Activated CD4-positive, CD25-positive, alpha-beta regulatory T cell treated with anti-CD3 and anti-CD28 coated beads, Interleukin-2, amount 50 U/mL, for 24 hours (primary cell): Measurements from ENCODE around the gene GDNF.

Source experiments
- ATAC-seq, 2 donors: fragments of 150-1000 bp; cut with Tn5 transposase; one replicate each; pipeline ENCODE4 v1.10.0; 2021; ENCODE audit warnings: mild to moderate bottlenecking in 1 of 2, moderate library complexity in 1 of 2

Gene GDNF

DNA sequence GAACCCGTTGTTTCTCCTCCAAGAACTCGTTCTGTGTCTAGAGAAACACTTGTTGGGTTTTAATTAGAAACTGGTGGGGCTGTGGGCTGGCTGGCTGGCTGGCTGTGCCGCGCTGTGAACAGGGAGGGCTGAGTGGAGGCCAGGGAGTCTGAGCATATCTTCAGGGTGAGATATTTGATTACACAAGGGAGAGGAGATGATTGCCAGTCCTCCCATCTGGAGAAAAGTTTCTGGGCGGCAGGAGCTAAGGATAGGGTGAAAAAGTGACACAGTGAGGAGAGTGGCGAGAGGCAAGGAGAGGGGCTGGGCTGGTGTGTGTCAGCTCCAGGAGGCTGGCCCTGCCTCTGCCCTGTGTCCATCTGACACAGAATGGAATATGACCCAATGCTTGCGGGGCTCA lies 63.0 kb downstream of the GDNF start:
- ATAC-seq: peak in 1 of 2 donors; percentile 9

DNA sequence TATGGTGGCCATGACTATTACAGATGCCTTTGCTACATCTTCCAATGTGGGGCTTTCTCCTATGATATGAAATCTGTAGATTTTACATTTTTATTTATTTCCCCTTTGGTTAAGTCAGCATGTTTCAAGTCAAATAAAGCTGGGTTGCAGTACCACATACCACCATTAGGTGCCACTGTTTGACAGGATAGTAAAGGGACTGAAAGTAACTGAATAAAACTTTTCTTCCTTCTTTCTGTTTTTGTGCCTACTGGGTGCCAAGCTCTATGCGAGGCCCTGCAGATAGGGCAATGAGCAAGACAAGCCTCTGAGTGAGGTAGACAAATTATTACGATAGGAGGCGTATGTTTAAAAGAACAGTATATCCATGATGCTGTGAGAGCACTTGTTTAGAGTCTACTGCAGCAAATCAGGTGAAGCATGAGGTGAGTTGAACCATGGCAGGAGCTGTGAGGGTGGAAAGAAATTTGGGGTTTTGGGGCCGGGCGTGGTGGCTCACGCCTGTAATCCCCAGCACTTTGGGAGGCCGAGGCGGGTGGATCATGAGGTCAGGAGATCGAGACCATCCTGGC lies 64.8 kb downstream of the GDNF start:
- no peak for ATAC-seq

DNA sequence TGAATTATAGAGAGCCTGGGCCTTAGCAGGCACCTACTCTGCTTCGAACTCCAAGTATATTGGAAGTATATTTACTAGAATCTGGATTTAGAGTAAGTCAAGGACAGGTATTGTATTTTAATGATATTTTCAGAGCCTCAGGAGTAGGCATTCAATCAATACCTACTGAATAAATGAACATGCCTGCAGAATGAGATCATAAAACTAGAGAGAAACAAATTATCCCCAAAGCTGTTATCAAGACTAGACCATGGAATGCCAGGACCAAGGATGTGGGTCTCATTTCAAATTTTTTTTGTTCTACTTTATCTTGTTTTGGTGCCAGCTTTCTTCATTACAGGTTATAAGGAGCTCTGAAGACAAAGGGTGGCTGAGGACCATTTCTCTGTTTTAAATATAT lies 66.0 kb downstream of the GDNF start:
- ATAC-seq: no peak

DNA sequence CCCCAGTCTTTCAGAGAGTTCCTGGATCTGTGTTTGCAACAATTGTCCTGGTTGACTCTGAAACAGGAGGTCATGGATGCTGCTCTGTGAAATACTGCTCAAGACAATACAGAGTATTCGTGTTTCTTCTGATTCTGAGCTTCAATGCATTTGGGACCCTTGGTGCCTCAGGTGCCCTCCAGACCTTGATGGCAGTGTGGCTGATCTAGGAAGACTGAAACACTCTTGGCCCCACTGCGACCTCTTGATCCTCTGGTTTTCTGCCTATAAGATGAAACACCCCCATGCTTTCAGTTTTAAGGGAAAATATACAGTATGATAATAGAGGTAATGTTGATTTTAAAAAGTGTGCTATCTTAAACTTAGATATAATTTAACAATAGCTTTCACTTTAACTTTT lies 67.6 kb downstream of the GDNF start:
- no peak for ATAC-seq

DNA sequence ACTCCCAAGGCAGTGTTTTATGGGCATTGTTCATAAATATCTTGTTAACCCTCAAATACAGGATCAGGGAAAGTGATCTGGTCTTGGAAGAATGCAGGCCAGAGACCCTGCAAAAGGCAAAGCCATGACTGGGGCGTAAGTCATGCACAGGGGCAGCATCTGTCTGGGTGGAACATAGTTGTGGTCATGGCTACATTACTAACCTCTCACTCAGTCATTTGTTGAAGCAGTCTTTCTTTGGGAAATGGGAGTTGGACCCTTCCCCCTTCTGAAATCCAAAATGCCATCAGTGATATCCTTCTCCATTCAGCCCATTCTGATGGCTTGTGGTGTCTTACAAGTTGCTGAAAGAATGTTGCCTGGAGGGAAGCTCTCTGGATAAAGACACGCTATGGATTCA lies 68.1 kb downstream of the GDNF start:
- ATAC-seq: no peak

DNA sequence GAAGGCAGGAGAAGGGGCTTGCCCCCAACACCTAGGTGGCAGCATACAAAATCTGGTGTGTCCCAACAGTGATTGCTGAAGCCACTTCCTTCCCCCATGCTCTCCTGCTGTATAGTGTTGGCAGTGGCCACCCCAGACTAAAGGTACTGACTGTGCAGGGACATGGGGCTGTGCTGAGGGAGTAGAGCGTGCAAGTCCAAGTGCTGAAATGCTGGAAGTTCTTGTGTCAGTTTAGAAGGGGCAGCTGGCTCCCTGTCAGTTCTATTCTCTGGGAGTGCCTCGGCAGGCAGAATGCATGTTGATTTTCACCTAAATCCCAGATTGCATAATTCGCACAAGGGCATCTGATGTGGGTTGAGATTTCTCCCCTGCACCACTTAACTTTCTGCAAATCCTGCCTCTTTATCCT lies 68.6 kb downstream of the GDNF start:
- ATAC-seq: no peak

DNA sequence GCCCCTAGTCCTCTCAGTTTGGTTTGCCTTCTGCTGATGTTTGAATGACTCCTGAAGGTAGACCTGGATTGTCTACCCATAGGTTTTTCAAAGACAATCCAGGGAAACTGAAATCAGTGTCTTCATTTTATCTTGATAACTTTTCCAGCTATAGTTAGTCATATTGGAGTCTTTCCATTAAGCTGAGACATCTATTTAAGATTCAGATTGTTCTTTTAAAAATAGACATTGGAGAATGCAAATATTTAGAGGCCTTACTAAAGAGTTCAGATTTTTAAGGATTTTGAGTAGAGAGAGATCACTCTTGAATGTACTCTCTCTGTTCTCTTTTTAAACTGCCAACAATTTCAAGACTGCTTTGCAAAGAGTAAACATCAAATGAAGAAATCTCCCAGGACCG lies 69.1 kb downstream of the GDNF start:
- no peak for ATAC-seq

DNA sequence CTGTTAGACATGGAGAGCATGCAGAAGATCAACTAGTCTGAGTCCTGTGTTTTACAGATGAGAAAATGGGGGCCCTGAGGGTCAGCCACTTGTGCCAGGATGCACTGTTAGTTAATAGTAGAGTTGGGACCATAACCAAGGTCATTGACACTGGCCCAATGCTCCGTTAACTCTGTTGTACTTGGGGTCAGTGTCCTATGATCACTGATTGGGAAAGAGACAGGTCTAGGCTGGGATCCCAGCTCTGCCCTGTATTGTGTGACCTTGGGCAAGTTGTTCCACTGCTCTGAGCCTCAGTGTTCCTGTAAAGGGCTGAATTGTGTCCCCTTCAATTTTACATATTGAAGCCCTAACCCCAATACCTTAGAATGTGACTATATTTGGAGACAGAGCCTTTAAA lies 70.0 kb downstream of the GDNF start:
- ATAC-seq: no peak

DNA sequence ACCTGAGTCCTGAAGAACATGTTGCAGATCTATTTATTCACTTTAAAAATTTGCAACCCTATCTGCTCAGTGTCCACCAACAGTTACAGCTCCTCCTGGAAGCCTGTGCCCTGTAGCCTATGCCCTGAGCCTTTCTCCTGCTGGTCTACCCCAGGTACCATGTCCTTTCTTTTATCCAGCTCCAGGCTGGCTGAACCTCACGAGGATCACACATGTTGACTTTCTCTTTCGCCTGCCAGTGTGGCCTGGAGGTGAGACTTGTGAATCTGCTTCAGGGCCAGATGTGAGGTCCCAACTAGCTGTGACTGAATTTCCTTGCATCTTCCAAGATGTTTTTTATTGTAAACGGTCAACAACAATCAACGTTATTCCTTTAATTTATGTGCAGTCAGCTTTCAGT lies 70.7 kb downstream of the GDNF start:
- ATAC-seq: no peak

DNA sequence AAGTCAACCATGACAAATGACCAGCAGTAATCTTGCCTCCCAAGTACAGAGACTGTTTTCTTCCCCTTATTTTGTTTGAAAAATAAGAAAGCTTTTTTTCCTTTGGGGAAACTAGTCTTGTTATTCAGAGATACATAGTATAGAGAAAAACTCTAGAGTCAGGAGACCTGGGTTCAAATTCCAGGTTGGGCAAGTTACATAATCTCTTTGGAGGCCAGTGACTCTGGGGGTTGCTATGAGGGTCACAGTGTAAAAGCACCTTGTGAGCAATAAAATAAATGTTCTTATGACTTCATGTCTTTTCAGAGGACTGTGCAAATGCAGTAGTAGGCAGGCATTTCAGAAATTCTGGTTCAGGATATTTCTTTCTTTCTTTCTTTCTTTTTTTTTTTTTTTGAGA lies 71.5 kb downstream of the GDNF start:
- no peak for ATAC-seq

DNA sequence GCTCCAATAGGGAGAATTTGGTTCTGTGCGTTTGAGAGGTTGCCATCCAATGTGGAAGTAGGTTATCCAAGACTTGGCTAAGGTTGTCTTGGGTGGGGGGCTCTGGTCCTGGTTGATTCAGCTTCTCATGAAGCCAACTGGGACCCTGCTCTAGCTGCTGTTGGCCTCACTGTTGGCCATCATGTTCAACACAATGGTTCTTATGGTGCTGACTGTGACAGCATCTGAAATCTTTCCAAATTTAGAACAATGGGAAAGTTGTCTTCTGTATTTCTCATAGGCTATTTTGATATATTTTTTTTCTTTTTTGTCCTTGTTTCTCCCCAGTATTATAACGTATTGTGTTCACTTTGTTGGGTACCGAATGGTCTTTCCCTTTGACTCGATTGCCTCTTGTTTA lies 71.9 kb downstream of the GDNF start:
- no peak for ATAC-seq

DNA sequence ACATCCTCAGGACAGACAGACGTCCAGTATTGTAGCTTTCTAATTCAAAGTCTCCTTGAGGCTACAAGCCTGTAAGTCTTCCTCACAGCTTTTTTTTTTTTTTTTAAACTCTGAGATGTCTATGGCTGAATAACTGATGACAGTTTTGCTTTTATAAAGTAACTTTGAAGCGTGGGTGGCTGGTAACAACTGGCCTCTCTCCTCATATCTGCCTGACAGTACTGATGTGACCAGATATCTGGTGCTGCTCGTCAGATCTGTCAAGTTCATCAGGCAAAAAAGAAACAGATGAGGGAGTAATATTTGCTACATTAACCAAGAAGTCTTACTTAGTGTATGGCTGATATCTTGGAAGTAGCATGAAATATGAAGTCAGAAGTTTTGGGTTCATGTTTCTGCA lies 72.6 kb downstream of the GDNF start:
- ATAC-seq: no peak
